Subcutaneous adipose tissue (tissue), 4 donors: ENCODE data around the gene GINS3. TPM values are rescaled to one million over a fixed set of nuclear protein-coding genes. Genes with fewer than 3 reads are reported as not detected.

Source experiments
- total RNA-seq, 4 donors: library from RNA; depleted of rRNA; stranded (reverse); fragments of >200 nt; gene quantifications; one replicate each; pipeline ENCODE4 v1.1.0, GENCODE V29; 2016
- TF ChIP-seq, protein P1 (sequence below): fragments of 450-650 bp; IDR thresholded peaks from one replicate; pipeline ENCODE4 v1.5.1; 2016; ENCODE audit warnings: low read depth, mild to moderate bottlenecking, control low read depth, antibody characterized with exemption, moderate library complexity

The GINS3 gene
- total RNA-seq, 4 donors from 2014 or later = 3.9 to 11.1 (median 5.0) TPM

GRCh38 chr16:58449306-58449705 is 57.0 kb downstream of the GINS3 start:
- TF ChIP-seq, protein P1, sequence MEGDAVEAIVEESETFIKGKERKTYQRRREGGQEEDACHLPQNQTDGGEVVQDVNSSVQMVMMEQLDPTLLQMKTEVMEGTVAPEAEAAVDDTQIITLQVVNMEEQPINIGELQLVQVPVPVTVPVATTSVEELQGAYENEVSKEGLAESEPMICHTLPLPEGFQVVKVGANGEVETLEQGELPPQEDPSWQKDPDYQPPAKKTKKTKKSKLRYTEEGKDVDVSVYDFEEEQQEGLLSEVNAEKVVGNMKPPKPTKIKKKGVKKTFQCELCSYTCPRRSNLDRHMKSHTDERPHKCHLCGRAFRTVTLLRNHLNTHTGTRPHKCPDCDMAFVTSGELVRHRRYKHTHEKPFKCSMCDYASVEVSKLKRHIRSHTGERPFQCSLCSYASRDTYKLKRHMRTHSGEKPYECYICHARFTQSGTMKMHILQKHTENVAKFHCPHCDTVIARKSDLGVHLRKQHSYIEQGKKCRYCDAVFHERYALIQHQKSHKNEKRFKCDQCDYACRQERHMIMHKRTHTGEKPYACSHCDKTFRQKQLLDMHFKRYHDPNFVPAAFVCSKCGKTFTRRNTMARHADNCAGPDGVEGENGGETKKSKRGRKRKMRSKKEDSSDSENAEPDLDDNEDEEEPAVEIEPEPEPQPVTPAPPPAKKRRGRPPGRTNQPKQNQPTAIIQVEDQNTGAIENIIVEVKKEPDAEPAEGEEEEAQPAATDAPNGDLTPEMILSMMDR = no peak

GRCh38 chr16:58449768-58450167 is 57.5 kb downstream of the GINS3 start:
- TF ChIP-seq, protein P1 = no peak

- TF ChIP-seq, protein P1 = no peak
Measured at GRCh38 chr16:58450590-58450989, 58.3 kb downstream of the GINS3 start.

- TF ChIP-seq, protein P1 = no peak
Measured at GRCh38 chr16:58451265-58451689, 59.0 kb downstream of the GINS3 start.

DNA sequence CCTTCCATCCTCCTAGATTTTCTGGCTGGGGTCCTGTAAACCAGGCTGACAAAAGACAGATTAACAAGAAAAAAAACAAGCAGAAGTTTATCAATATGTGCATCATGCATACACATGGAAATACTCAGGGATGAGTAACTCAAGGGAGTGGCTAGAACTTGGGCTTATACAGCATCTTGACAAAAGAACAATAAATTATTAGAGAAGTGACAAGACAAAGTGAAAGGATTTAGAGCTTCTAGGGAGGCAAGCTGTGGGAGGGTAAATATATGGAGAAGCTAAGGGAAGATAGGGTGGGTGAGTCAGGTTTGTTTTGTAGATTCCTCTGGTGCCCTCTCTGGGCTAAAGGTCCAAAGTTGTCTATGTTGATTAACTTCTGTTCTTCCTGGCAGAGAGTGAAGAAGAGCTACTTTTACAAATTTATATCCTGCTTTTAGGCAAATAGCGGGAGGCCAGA is 59.7 kb downstream of the GINS3 start:
- TF ChIP-seq, protein P1 = no peak

- TF ChIP-seq, protein P1 = no peak
Measured at GRCh38 chr16:58452640-58453039, 60.4 kb downstream of the GINS3 start.

- TF ChIP-seq, protein P1 = no peak
Measured at GRCh38 chr16:58454178-58454577, 61.9 kb downstream of the GINS3 start.
